PC-9 (cell line): ENCODE data around the gene MALAT1. TPM values are rescaled to one million over a fixed set of nuclear protein-coding genes. Genes with fewer than 3 reads are reported as not detected.

Source experiments
- BruUV-seq: library from RNA; stranded (reverse); fragments of 400-500 nt; replicated peaks from 2 replicates; lab custom pipeline; 2021; lab: Mats Ljungman, UMichigan
- CTCF ChIA-PET: fragments of 300-600 bp; sonication (Branson Sonifier 250); formaldehyde crosslinking; loops from one replicate; lab custom pipeline; 2022; ENCODE audit warnings: antibody characterized with exemption; lab: Charles Lee
- POLR2A ChIA-PET: fragments of 300-600 bp; sonication (Branson Sonifier 250); formaldehyde crosslinking; loops from one replicate; lab custom pipeline; 2022; ENCODE audit warnings: antibody characterized with exemption; ENCODE audit not compliant: unreplicated experiment; lab: Charles Lee
- DNase-seq, 2 experiments: peaks; one replicate each; pipeline versions ENCODE4 v3.0.0 to v3.0.0-alpha.2; 2015 to 2022; ENCODE audit warnings: mixed read lengths in 1 of 2
- H2AFZ ChIP-seq: fragments of 200-600 bp; sonication (generic); 2 replicates; pipeline ENCODE4 v1.8.1; 2017; ENCODE audit warnings: antibody characterized with exemption
- H3F3A ChIP-seq: fragments of 200-600 bp; sonication (generic); 2 replicates; pipeline ENCODE4 v1.8.1; 2017; ENCODE audit warnings: antibody characterized with exemption, mild to moderate bottlenecking, low read depth; ENCODE audit not compliant: insufficient read depth
- H3K27ac ChIP-seq: fragments of 200-600 bp; sonication (generic); 2 replicates; pipeline ENCODE4 v1.6.1; 2016; ENCODE audit warnings: mixed run types
- H3K27me3 ChIP-seq: fragments of 200-600 bp; sonication (generic); 2 replicates; pipeline ENCODE4 v1.6.1; 2016; ENCODE audit warnings: low read depth, mixed run types; ENCODE audit not compliant: insufficient read depth
- H3K36me3 ChIP-seq: fragments of 200-600 bp; sonication (generic); 2 replicates; pipeline ENCODE4 v1.6.1; 2016; ENCODE audit warnings: low read depth, mixed run types
- H3K4me1 ChIP-seq: fragments of 200-600 bp; sonication (generic); replicated peaks from 2 replicates; pipeline ENCODE4 v1.6.1; 2016; ENCODE audit warnings: mixed run types; ENCODE audit not compliant: insufficient read depth
- H3K4me2 ChIP-seq: fragments of 200-600 bp; sonication (generic); 2 replicates; pipeline ENCODE4 v1.6.1; 2017; ENCODE audit warnings: mixed run types
- H3K4me3 ChIP-seq: fragments of 200-600 bp; sonication (generic); 2 replicates; pipeline ENCODE4 v1.6.1; 2016; ENCODE audit warnings: mixed run types
- H3K79me2 ChIP-seq: fragments of 200-600 bp; sonication (generic); 2 replicates; pipeline ENCODE4 v1.6.1; 2017; ENCODE audit warnings: low read depth, mixed run types
- H3K9me2 ChIP-seq: fragments of 200-600 bp; sonication (generic); 2 replicates; pipeline ENCODE4 v1.8.1; 2017; ENCODE audit warnings: mild to moderate bottlenecking; ENCODE audit not compliant: insufficient read depth
- H3K9me3 ChIP-seq: fragments of 200-600 bp; sonication (generic); 2 replicates; pipeline ENCODE4 v1.8.1; 2016; ENCODE audit warnings: low read depth; ENCODE audit not compliant: insufficient read depth
- H4K20me1 ChIP-seq: fragments of 200-600 bp; sonication (generic); 2 replicates; pipeline ENCODE4 v1.8.1; 2017; ENCODE audit not compliant: insufficient read depth
- CTCF ChIP-seq: fragments of 200-600 bp; sonication (generic); conservative IDR thresholded peaks from 2 replicates; pipeline ENCODE4 v1.6.1; 2017; ENCODE audit warnings: mixed run types, antibody characterized with exemption, mild to moderate bottlenecking, moderate library complexity
- EZH2 ChIP-seq: fragments of 200-600 bp; sonication (generic); IDR thresholded peaks from 2 replicates; pipeline ENCODE4 v1.8.0; 2017; ENCODE audit warnings: antibody characterized with exemption, low read depth
- intact Hi-C: fragments of 100-400 bp; cut with micrococcal nuclease; formaldehyde crosslinking; loops from one replicate; pipeline ENCODE4 v1.10.0; 2022; ENCODE audit not compliant: unreplicated experiment
- total RNA-seq: library from RNA; stranded (reverse); gene quantifications from 2 replicates; pipeline ENCODE4 v1.2.3, GENCODE V29; 2021

The MALAT1 gene
- total RNA-seq, 1 experiment from 2014 or later: 6,494 TPM

- H3K27me3 ChIP-seq: no peaks in the 10 kb centered on the region
- peak; percentile 65 to 86 for DNase-seq
These were observed 45.9 kb upstream of the MALAT1 start for GRCh38 chr11:65452806-65453490.

GRCh38 chr11:65454311-65454695, 44.5 kb upstream of the MALAT1 start:
- peaks cover 25% of the 10 kb centered on the region for H3K4me1 ChIP-seq
- H3K9me3 ChIP-seq: no peaks in the 10 kb centered on the region
- peak overlapping the region; percentile 80 for H3K4me2 ChIP-seq
- intact Hi-C loops: no loop called here
- no TSS peak for BruUV-seq
- no peak for TF ChIP-seq CTCF
- TF ChIP-seq EZH2: no peak
- H3K27me3 ChIP-seq: no peaks in the 10 kb centered on the region
- H2AFZ ChIP-seq: no peak overlapping the region
- peaks cover 35% of the 10 kb centered on the region for H3F3A ChIP-seq
- POLR2A ChIA-PET: interaction anchor here (0.7 kb wide), 1 partner anchor 31 kb away, joined by 5 read pairs; no protein-coding TSS in a partner anchor
- H3K36me3 ChIP-seq: no peaks in the 10 kb centered on the region
- H4K20me1 ChIP-seq: no peaks in the 10 kb centered on the region
- H3K4me3 ChIP-seq: peak overlapping the region; percentile 58; the same call in 1 of the 2 replicates
- CTCF ChIA-PET: no interaction called here
- H3K79me2 ChIP-seq: peaks cover 12% of the 10 kb centered on the region
- H3K27ac ChIP-seq: peak overlapping the region; percentile 64; the same call in 1 of the 2 replicates
- H3K9me2 ChIP-seq: no peaks in the 10 kb centered on the region
- no peak for DNase-seq

More at GRCh38 chr11:65452806-65453490, 45.9 kb upstream of the MALAT1 start:
- CTCF ChIA-PET: no interaction called here
- no TSS peak for BruUV-seq
- POLR2A ChIA-PET: interaction anchor here (0.6 to 1.0 kb wide), 4 partner anchors 9 to 71 kb away, joined by 3 to 11 read pairs (median 4); no protein-coding TSS in a partner anchor
- Histone ChIP-seq H3K79me2 (peaks cover 12% of the 10 kb centered on the region), H3K9me3 (no peaks in the 10 kb centered on the region), H2AFZ (no peak overlapping the region), H3F3A (peaks cover 42% of the 10 kb centered on the region), H3K27ac (peak overlapping the region; percentile 64), H3K9me2 (no peaks in the 10 kb centered on the region), H3K4me1 (peaks cover 25% of the 10 kb centered on the region), H4K20me1 (no peaks in the 10 kb centered on the region), H3K36me3 (no peaks in the 10 kb centered on the region), H3K4me2 (peak overlapping the region; percentile 20), H3K4me3 (no peak overlapping the region)
- intact Hi-C loops: loop anchor here (1.0 kb wide), 1 partner anchor 35 kb away; no protein-coding TSS in a partner anchor
- TF ChIP-seq EZH2 (no peak), CTCF (no peak)

- H3K4me2 ChIP-seq: peak overlapping the region; percentile 80
- intact Hi-C loops: loop anchor here (5.0 kb wide), 1 partner anchor 42 kb away; the partner anchor contains the start of gene MALAT1
- no peaks in the 10 kb centered on the region for H4K20me1 ChIP-seq
- ChIA-PET CTCF (no interaction called here), POLR2A (interaction anchor here (0.6 to 1.6 kb wide), 12 partner anchors 8 to 344 kb away, joined by 3 to 22 read pairs (median 5); no protein-coding TSS in a partner anchor)
- H2AFZ ChIP-seq: peak overlapping the region; percentile 78
- peaks cover 35% of the 10 kb centered on the region for H3F3A ChIP-seq
- H3K27me3 ChIP-seq: no peaks in the 10 kb centered on the region
- peak overlapping the region; percentile 58 for H3K4me3 ChIP-seq
- peak; percentile 81 to 91 for DNase-seq
- peak overlapping the region; percentile 21 for H3K27ac ChIP-seq
- no peak for TF ChIP-seq EZH2
- TF ChIP-seq CTCF: no peak
- H3K9me3 ChIP-seq: no peaks in the 10 kb centered on the region
- peaks cover 12% of the 10 kb centered on the region for H3K79me2 ChIP-seq
- no peaks in the 10 kb centered on the region for H3K36me3 ChIP-seq
- peaks cover 25% of the 10 kb centered on the region for H3K4me1 ChIP-seq
- no peaks in the 10 kb centered on the region for H3K9me2 ChIP-seq
- BruUV-seq: TSS peak; percentile 92
These were observed 44.0 kb upstream of the MALAT1 start for GRCh38 chr11:65454696-65455456.
